Adrenal gland (tissue), 5 donors: ENCODE data around the gene NECTIN4.
"Not testable (repeated sequence)": the region's sequence is repeated elsewhere in the genome, so short reads cannot be mapped to it uniquely, and the experiment has no call there.

ENCODE experiments used
- CTCF ChIP-seq, 6 experiments: fragments of 450-650 bp in 4 of 6; fragments of 200-600 bp in 2 of 6; sonication (generic) in 1 of 6; IDR thresholded peaks; 1 replicate in 5 of 6; 2 replicates in 1 of 6; pipeline versions ENCODE4 v1.5.1 to v1.8.0; 2016 to 2021; ENCODE audit warnings: antibody characterized with exemption in 6 of 6, mild to moderate bottlenecking in 2 of 6, moderate library complexity in 1 of 6
- POLR2A ChIP-seq, 2 donors: fragments of 450-650 bp; IDR thresholded peaks; one replicate each; pipeline ENCODE4 v1.6.1; 2017; ENCODE audit warnings: antibody characterized with exemption in 2 of 2, mild to moderate bottlenecking in 2 of 2, moderate library complexity in 1 of 2
- donor health status: DM: no; HTN: no; CAD: no.

DNA sequence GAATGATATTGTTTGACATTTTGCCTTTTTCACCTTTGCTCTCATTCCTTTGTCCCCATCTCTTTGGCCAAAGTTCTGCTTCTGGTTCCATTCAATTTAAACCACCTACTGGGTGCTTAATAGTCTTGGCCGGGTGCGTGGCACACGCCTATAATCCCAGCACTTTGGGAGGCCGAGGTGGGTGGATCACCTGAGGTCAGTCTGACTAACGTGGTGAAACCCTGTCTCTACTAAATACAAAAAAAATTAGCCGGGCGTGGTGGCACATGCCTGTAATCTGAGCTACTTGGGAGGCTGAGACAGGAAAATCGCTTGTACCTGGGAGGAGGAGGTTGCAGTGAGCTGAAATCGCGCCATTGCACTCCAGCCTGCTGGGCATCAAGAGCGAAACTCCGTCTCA is 66.9 kb downstream of the NECTIN4 start:
- TF ChIP-seq CTCF, POLR2A (IDR thresholded peaks at IDR 0.05): not testable (repeated sequence)
